ENCODE data around the gene POLD1. TPM values are rescaled to one million over a fixed set of nuclear protein-coding genes. Genes with fewer than 3 reads are reported as not detected.

Gene POLD1
- total RNA-seq, 1 donor from 2014 or later = 17.5 TPM

- DNase-seq = no peak
Measured at GRCh38 chr19:50418176-50419021, 34.3 kb downstream of the POLD1 start, which contains the start of gene SPIB. Gene SPIB, plus strand, starts transcription at chr19:50418938. Its CDS starts 25 bp downstream, at chr19:50418963.

DNA sequence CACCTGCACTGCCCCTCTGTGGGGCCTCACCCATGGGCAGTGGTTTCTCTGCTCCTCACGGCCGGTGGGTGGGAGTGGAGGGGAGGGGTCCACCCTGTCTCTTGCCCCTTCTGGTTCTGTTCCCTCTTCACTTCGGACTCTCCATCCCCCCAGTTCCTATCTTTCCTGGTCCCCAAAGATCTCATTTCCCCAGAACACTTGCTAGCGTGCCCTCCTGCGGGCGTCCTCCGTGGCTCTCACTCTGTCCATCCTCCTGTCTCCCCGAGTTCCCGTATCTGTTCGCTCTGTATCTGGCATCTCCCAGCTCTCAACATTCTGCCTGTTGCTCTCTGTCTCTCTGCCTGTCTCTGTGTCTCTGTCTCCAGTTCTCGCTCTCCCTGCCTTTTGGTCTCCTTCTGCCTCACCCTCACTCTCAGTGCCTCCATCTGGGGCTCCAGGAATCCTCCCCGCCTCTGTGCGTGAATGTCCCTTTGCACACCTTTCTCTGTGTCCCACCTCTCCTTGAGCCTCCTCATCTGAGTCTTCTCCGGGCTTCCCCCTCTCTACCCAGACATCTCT is 35.0 kb downstream of the POLD1 start:
- DNase-seq = no peak

GRCh38 chr19:50419580-50420035 is 35.5 kb downstream of the POLD1 start:
- DNase-seq = no peak

- no peak for DNase-seq
Measured at GRCh38 chr19:50420127-50420526, 36.0 kb downstream of the POLD1 start.

DNA sequence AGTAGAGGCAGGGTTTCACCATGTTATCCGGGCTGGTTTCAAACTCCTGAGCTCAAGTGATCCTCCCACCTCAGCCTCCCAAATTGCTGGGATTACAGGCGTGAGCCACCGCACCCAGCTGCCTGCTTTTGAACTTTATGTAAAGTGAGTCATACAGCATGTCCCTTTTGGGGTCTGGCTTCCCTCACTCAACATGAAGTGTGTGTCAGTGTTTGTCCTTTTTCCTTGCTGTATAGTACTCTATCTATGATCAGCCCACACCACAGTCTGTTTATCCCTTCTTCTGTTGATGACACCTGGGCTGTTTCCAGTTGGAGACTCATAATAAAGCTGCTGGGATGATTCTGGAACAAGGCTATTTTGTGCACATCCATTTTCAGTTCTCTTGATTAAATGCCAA is 36.7 kb downstream of the POLD1 start:
- no peak for DNase-seq

- no peak for DNase-seq
Measured at GRCh38 chr19:50422397-50423278, 38.5 kb downstream of the POLD1 start.

GRCh38 chr19:50423279-50424113 is 39.3 kb downstream of the POLD1 start:
- no peak for DNase-seq

- no peak for DNase-seq
Measured at GRCh38 chr19:50425581-50425980, 41.4 kb downstream of the POLD1 start.

- no peak for DNase-seq
Measured at GRCh38 chr19:50427318-50427925, 43.3 kb downstream of the POLD1 start.

DNA sequence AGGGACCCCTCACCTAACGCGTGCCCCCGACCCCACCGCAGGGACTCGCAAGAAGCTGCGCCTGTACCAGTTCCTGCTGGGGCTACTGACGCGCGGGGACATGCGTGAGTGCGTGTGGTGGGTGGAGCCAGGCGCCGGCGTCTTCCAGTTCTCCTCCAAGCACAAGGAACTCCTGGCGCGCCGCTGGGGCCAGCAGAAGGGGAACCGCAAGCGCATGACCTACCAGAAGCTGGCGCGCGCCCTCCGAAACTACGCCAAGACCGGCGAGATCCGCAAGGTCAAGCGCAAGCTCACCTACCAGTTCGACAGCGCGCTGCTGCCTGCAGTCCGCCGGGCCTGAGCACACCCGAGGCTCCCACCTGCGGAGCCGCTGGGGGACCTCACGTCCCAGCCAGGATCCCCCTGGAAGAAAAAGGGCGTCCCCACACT is 43.9 kb downstream of the POLD1 start:
- peak; percentile 47 for DNase-seq

- no peak for DNase-seq
Measured at GRCh38 chr19:50428772-50429463, 44.8 kb downstream of the POLD1 start.

GRCh38 chr19:50430888-50431342 is 46.8 kb downstream of the POLD1 start:
- no peak for DNase-seq

DNA sequence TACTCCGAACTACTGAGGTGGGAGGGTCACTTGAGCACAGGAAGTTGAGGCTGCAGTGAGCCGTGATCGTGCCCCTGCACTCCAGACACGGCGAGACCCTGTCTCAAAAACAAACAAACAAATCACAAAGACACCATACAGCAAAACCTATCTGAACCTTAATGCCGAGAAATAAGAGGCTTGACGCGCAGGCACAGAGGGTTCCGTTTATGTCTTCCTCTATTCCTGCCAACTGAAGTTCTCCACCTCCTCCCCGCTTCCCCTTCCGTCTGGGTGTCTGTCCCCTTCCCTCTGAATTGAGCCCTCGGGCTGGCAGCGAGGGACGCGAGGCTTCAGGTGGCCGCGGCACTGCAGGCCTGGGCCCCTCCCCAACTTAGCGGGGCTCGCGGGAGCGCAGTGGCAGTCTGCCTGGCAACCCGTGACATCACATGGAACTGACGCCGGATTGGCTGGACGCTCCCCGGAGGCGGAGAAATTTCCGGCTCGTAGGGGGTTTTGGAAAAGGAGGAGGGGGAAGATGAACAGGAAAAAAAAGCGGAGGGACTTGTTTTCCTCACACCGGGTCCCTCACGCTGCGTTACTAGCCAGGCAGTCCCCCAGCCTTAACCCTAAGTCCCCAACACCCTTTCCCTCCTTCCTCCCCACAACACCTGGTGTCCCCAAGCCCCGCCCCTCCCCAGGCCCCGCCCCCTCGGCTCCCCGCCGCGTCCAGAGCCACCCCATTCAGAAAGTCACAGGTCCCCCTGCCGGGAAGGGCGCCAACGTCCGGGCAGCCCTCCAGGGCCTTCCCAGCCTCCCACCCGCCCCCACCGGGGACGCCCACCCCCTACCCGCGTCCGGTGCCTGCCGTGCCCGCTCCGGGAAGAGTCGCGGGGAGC is 47.4 kb downstream of the POLD1 start:
- peak; percentile 69 for DNase-seq

- DNase-seq = no peak
Measured at GRCh38 chr19:50432221-50433028, 48.3 kb downstream of the POLD1 start, which contains the start of gene MYBPC2. Gene MYBPC2, plus strand, starts transcription at chr19:50432892. Its CDS starts 62 bp downstream, at chr19:50432954.

GRCh38 chr19:50433201-50434180 is 49.3 kb downstream of the POLD1 start:
- DNase-seq = no peak

DNA sequence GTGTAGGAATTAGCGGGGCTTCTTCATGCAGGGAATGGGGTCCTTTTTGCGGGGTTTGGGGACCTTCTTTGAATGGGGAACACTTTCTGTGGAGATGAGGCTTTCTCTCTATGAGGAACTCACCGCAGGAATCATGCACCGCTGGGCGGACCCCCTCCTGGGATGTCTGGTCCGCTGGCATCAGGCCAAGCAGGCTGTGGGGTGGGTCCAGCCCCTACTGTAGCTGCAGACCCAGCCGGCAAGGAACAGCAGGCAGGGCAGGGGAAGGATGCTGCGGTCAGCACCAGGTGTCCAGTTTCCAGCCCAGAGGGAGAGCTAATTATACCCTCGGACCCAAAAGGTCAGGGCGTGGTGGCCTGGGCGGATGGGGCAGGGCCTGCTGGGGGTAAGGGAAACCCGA is 50.4 kb downstream of the POLD1 start:
- DNase-seq = no peak

DNA sequence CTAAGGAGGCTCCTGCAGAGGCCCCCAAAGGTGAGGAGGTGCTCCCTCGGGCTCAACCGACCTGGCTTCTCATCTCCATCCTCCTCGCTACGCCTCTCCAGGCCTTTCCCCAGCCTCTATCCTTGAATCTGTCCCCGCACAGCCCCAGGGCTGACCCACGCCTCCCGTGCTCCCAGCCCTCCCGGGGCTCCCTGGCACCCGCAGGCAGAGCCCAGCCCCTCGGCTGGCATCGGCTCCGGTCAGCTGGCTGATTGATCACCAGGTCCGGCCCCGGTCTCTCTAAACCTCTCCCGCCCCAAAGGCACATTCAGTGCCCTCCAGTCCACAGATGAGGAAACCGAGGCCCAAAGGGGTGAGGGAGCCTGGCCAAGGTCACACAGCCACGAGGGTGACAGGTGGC is 51.1 kb downstream of the POLD1 start:
- no peak for DNase-seq

Data from occipital lobe (tissue), 2 donors.